Esophagus muscularis mucosa (tissue), 4 donors: Measurements from ENCODE around the gene MSANTD3. TPM values are rescaled to one million over a fixed set of nuclear protein-coding genes. Genes with fewer than 3 reads are reported as not detected.

Source experiments
- DNase-seq: peaks from one replicate; pipeline ENCODE4 v3.0.0-alpha.2; 2017; ENCODE audit errors: extremely low spot score
- H3K27ac ChIP-seq, 4 donors: fragments of 200-600 bp; sonication (generic); replicated peaks in 1 of 4; 1 replicate in 3 of 4; 2 replicates in 1 of 4; pipeline ENCODE4 v1.5.1; 2016 to 2019; ENCODE audit warnings: mild to moderate bottlenecking in 1 of 4
- H3K27me3 ChIP-seq, 4 donors: fragments of 200-600 bp; sonication (generic); one replicate each; pipeline versions ENCODE4 v1.5.1 to v1.6.0; 2016 to 2019
- H3K36me3 ChIP-seq, 4 donors: fragments of 200-600 bp; sonication (generic); one replicate each; pipeline ENCODE4 v1.5.1; 2016 to 2019
- H3K4me1 ChIP-seq, 4 donors: fragments of 200-600 bp; sonication (generic); one replicate each; pipeline ENCODE4 v1.5.1; 2016 to 2019
- H3K4me3 ChIP-seq, 4 donors: fragments of 200-600 bp; sonication (generic); 1 replicate in 2 of 4; 2 replicates in 2 of 4; pipeline ENCODE4 v1.5.1; 2016 to 2019; ENCODE audit warnings: mild to moderate bottlenecking in 4 of 4, moderate library complexity in 1 of 4
- H3K9me3 ChIP-seq, 4 donors: fragments of 200-600 bp; sonication (generic); 1 replicate in 3 of 4; 2 replicates in 1 of 4; pipeline ENCODE4 v1.5.1; 2016 to 2019
- CTCF ChIP-seq, 3 experiments: fragments of 200-600 bp in 2 of 3; fragments of 450-650 bp in 1 of 3; sonication (generic) in 2 of 3; IDR thresholded peaks; one replicate each; pipeline ENCODE4 v1.5.1; 2017 to 2019; ENCODE audit warnings: antibody characterized with exemption in 3 of 3, mild to moderate bottlenecking in 2 of 3, moderate library complexity in 1 of 3
- EP300 ChIP-seq: sonication (generic); formaldehyde crosslinking; IDR thresholded peaks from one replicate; pipeline ENCODE4 v1.6.1; 2017; ENCODE audit warnings: antibody characterized with exemption
- POLR2A ChIP-seq: fragments of 450-650 bp; IDR thresholded peaks from one replicate; pipeline ENCODE4 v1.6.1; 2017; ENCODE audit warnings: antibody characterized with exemption, moderate library complexity, mild to moderate bottlenecking, low read depth
- POLR2AphosphoS5 ChIP-seq, 2 donors: sonication (generic); formaldehyde crosslinking; IDR thresholded peaks; one replicate each; pipeline ENCODE4 v1.6.1; 2017; ENCODE audit warnings: antibody characterized with exemption in 2 of 2
- WGBS: methylation state at CpG from one replicate; pipeline ENCODE4 v1.1.5; 2018; 5-methylcytosine and 5-hydroxymethylcytosine counted together
- intact Hi-C: fragments of 100-400 bp; cut with DNase I; formaldehyde crosslinking; loops from one replicate; pipeline ENCODE4 v1.15.1; 2023
- total RNA-seq, 4 donors: library from RNA; depleted of rRNA; stranded (reverse); fragments of >200 nt; gene quantifications; one replicate each; pipeline versions ENCODE4 v1.1.0 to v1.2.1, GENCODE V29; 2016

Gene MSANTD3
- total RNA-seq, 4 donors from 2014 or later = 28.5 to 50.4 (median 41.3) TPM

- 58% methylated on average over 19 of the region's 19 CpGs for WGBS
- Histone ChIP-seq H3K27me3 (no peaks in the 10 kb centered on the region), H3K27ac (peak overlapping the region in 1 of 4 donors; percentile 36), H3K36me3 (peaks cover 0 to 22% (median 6%) of the 10 kb centered on the region in 4 donors), H3K9me3 (no peaks in the 10 kb centered on the region), H3K4me1 (peaks cover 0 to 19% (median 11%) of the 10 kb centered on the region in 4 donors), H3K4me3 (peak overlapping the region; percentile 7 to 27 (median 21))
- intact Hi-C loops = no loop called here
- DNase-seq = no peak
- TF ChIP-seq EP300 = no peak
- TF ChIP-seq CTCF (IDR thresholded peaks at IDR 0.05) = no peak
- TF ChIP-seq POLR2A = no peak
- TF ChIP-seq POLR2AphosphoS5 (IDR thresholded peaks at IDR 0.05) = no peak
Measured at GRCh38 chr9:100441911-100442361, 15.0 kb downstream of the MSANTD3 start.

- H3K27ac ChIP-seq = no peak overlapping the region
- H3K4me1 ChIP-seq = peaks cover 0 to 19% (median 11%) of the 10 kb centered on the region in 4 donors
- intact Hi-C loops = no loop called here
- H3K9me3 ChIP-seq = no peaks in the 10 kb centered on the region
- no peak overlapping the region for H3K4me3 ChIP-seq
- no peak for DNase-seq
- peaks cover 0 to 22% (median 6%) of the 10 kb centered on the region in 4 donors for H3K36me3 ChIP-seq
- 81% methylated on average over 4 of the region's 4 CpGs for WGBS
- TF ChIP-seq EP300 (no peak), POLR2A (no peak), CTCF (IDR thresholded peaks at IDR 0.05) (no peak), POLR2AphosphoS5 (IDR thresholded peaks at IDR 0.05) (no peak)
- no peaks in the 10 kb centered on the region for H3K27me3 ChIP-seq
Measured at GRCh38 chr9:100443781-100444768, 17.1 kb downstream of the MSANTD3 start.

- Histone ChIP-seq H3K9me3 (no peaks in the 10 kb centered on the region), H3K36me3 (peaks cover 0 to 22% (median 6%) of the 10 kb centered on the region in 4 donors), H3K4me1 (peaks cover 0 to 19% (median 9%) of the 10 kb centered on the region in 4 donors), H3K27me3 (no peaks in the 10 kb centered on the region), H3K27ac (no peak overlapping the region), H3K4me3 (no peak overlapping the region)
- intact Hi-C loops = no loop called here
- DNase-seq = no peak
- WGBS = 89% methylated on average over 1 of the region's 1 CpG
- TF ChIP-seq POLR2AphosphoS5 (IDR thresholded peaks at IDR 0.05) (no peak), CTCF (IDR thresholded peaks at IDR 0.05) (no peak), POLR2A (no peak), EP300 (no peak)
Measured at GRCh38 chr9:100445161-100445902, 18.4 kb downstream of the MSANTD3 start.

DNA sequence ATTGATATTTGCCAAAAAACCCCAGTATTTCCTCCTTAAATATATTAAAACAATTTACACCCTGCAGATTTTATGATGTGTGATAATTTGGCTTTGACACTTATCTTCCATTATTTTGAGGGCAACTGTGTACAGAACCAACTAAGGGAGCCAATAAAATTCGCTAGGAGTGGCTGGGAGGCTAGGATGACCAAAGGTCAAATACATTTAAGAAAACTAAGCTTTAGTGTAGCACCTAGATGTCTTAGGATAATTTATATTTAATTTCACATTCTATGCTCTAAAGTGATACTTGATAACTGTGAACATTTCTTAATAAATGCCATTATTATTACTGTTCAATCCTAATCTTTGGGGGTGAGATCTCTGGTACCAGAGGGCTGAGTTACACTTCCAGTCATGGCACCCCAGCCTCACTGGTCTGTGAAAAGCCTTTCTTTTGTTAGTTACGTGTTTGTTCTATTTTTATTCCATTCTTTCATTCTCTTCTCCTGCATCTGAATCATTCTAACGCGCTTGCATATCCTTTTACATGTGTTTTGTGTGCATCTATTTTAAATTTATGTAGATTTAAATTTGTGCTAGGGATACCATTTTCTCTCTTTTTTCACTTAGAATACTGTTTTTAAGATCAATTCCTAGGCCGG lies 19.1 kb downstream of the MSANTD3 start:
- H3K36me3 ChIP-seq = peaks cover 0 to 29% (median 12%) of the 10 kb centered on the region in 4 donors
- no peak overlapping the region for H3K27ac ChIP-seq
- no peaks in the 10 kb centered on the region for H3K9me3 ChIP-seq
- H3K4me3 ChIP-seq = no peak overlapping the region
- TF ChIP-seq POLR2A (no peak), CTCF (IDR thresholded peaks at IDR 0.05) (no peak), EP300 (no peak), POLR2AphosphoS5 (IDR thresholded peaks at IDR 0.05) (no peak)
- intact Hi-C loops = no loop called here
- 95% methylated on average over 5 of the region's 5 CpGs for WGBS
- no peak for DNase-seq
- H3K4me1 ChIP-seq = peaks cover 0 to 19% (median 9%) of the 10 kb centered on the region in 4 donors
- H3K27me3 ChIP-seq = no peaks in the 10 kb centered on the region
